Upper lobe of left lung (tissue), 4 donors: ENCODE measurements around the gene STAG3.

Experiments used
- POLR2A ChIP-seq, 4 donors: fragments of 450-650 bp; IDR thresholded peaks; one replicate each; pipeline ENCODE4 v1.5.1; 2016 to 2017; ENCODE audit warnings: antibody characterized with exemption in 4 of 4, mild to moderate bottlenecking in 2 of 4
- TF ChIP-seq, protein P1 (sequence below), 6 experiments: fragments of 450-650 bp in 4 of 6; fragments of 200-600 bp in 2 of 6; sonication (generic) in 2 of 6; IDR thresholded peaks; one replicate each; pipeline ENCODE4 v1.5.1; 2016 to 2019; ENCODE audit warnings: antibody characterized with exemption in 6 of 6

GRCh38 chr7:100190048-100190711 is 12.5 kb downstream of the STAG3 start:
- TF ChIP-seq, protein P1, sequence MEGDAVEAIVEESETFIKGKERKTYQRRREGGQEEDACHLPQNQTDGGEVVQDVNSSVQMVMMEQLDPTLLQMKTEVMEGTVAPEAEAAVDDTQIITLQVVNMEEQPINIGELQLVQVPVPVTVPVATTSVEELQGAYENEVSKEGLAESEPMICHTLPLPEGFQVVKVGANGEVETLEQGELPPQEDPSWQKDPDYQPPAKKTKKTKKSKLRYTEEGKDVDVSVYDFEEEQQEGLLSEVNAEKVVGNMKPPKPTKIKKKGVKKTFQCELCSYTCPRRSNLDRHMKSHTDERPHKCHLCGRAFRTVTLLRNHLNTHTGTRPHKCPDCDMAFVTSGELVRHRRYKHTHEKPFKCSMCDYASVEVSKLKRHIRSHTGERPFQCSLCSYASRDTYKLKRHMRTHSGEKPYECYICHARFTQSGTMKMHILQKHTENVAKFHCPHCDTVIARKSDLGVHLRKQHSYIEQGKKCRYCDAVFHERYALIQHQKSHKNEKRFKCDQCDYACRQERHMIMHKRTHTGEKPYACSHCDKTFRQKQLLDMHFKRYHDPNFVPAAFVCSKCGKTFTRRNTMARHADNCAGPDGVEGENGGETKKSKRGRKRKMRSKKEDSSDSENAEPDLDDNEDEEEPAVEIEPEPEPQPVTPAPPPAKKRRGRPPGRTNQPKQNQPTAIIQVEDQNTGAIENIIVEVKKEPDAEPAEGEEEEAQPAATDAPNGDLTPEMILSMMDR (IDR thresholded peaks at IDR 0.05) = peak in 2 of 6 experiments; percentile 26 to 28
- no peak for TF ChIP-seq POLR2A (IDR thresholded peaks at IDR 0.05)
